ENCODE results near the gene SLC22A1. TPM values are rescaled to one million over a fixed set of nuclear protein-coding genes. Genes with fewer than 3 reads are reported as not detected.

Gene SLC22A1
- total RNA-seq, 1 donor from 2014 or later: 2.6 TPM

DNA sequence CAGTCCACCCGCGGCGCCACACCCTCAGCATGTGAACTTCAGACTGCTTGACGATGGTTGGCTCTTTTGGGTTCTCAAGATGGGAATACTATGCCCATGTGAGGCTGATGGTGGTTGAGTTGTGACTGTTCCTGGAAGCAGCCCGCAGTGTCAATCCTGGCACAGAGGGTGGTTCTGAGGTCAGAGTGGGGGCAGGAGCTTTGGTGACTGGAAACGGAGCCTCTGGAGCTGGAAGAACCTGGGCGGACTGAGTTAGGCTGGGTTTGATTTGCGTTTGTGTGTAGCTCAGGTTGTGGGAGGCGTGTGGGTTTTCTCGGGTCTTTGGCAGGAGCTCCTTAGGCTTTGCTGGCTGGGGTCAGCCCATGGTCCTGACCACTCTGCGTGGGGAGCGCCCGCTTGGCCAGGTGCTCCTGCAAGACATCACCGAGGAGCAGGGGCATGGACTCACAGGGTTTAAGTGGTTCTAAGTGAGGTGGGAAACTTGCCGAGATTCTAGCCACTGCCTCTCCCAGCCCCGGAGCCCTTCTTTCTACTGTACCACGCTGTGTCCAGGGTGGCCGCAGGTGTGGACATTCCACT, 37.3 kb upstream of the SLC22A1 start:
- ATAC-seq: no peak
- Histone ChIP-seq H3K27me3 (ENCODE audit: low read depth) (no peaks in the 10 kb centered on the region), H3K4me1 (no peaks in the 10 kb centered on the region), H3K27ac (no peak overlapping the region), H3K9me3 (no peaks in the 10 kb centered on the region), H3K36me3 (peaks cover 100% of the 10 kb centered on the region), H3K4me3 (no peak overlapping the region)
- DNase-seq: no peak
- intact Hi-C loops (cut with DNase I): no loop called here
- TF ChIP-seq, protein P1, sequence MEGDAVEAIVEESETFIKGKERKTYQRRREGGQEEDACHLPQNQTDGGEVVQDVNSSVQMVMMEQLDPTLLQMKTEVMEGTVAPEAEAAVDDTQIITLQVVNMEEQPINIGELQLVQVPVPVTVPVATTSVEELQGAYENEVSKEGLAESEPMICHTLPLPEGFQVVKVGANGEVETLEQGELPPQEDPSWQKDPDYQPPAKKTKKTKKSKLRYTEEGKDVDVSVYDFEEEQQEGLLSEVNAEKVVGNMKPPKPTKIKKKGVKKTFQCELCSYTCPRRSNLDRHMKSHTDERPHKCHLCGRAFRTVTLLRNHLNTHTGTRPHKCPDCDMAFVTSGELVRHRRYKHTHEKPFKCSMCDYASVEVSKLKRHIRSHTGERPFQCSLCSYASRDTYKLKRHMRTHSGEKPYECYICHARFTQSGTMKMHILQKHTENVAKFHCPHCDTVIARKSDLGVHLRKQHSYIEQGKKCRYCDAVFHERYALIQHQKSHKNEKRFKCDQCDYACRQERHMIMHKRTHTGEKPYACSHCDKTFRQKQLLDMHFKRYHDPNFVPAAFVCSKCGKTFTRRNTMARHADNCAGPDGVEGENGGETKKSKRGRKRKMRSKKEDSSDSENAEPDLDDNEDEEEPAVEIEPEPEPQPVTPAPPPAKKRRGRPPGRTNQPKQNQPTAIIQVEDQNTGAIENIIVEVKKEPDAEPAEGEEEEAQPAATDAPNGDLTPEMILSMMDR (IDR thresholded peaks at IDR 0.05): no peak

DNA sequence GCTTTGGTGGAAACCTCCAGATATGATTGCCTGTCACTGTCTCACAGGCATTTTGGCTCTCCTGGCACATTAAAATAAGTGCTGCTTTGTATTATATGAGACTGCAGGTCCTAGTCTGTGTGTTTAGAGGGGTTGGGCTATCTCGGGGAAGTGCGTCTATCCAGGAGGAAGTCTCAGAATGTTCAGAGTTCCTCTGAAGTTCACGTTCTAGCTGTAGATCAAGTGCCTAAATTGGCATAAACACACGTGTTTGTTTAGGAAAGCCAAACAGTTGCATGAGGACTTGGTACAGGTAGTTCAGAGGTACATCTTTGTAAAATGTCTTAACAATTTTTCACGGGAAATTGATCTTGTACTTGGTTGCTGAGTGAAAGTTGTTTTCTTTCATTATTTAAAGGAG, 36.4 kb upstream of the SLC22A1 start:
- intact Hi-C loops (cut with DNase I): no loop called here
- H3K27ac ChIP-seq: no peak overlapping the region
- no peaks in the 10 kb centered on the region for H3K9me3 ChIP-seq
- DNase-seq (no peak), ATAC-seq (peak in 1 of 2 donors; percentile 64)
- no peak overlapping the region for H3K4me3 ChIP-seq
- no peaks in the 10 kb centered on the region for H3K4me1 ChIP-seq
- peaks cover 100% of the 10 kb centered on the region for H3K36me3 ChIP-seq
- no peaks in the 10 kb centered on the region for H3K27me3 ChIP-seq (ENCODE audit: low read depth)
- TF ChIP-seq, protein P1 (IDR thresholded peaks at IDR 0.05): no peak

DNA sequence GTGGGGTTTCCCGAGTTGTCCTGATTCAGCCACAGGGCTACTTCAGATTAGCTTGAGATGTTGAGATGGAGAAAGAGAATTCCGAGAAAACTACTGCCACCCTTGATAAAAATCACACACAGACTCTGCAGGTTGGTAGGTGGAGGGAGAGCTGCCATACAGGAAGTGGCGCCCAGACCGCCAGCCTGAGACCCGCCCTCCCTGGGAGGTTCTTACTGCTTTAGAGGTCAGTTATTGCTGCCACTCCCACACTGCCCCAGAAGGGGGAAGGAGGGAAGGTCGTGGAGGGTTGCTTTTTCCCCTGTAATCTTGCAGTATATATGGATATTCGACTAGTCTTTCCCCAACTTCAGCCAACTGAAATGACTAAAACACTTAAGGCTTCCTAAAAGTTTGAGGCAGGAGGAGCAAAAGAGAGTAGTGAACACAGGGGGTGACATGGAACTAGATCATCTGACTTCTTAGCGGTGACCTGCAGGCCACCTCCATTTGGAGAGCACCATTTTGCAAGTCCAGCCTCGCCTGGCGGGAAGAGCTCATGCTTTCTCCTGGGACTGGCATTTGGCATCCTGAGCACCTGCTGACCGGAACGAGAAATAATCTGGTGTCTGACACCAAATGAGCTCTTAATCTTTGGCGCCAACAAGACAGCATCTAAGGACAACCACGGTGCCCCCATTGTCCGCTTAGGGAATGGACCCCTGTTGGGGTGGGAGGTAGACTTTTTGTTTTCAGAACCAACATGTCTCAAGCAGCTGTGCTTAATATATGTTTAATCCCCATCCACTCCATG, 35.7 kb upstream of the SLC22A1 start:
- Histone ChIP-seq H3K27me3 (ENCODE audit: low read depth) (no peaks in the 10 kb centered on the region), H3K9me3 (no peaks in the 10 kb centered on the region), H3K4me3 (no peak overlapping the region), H3K36me3 (peaks cover 100% of the 10 kb centered on the region), H3K27ac (no peak overlapping the region), H3K4me1 (no peaks in the 10 kb centered on the region)
- DNase-seq (no peak), ATAC-seq (peak; percentile 67 to 82)
- TF ChIP-seq, protein P1 (IDR thresholded peaks at IDR 0.05): no peak
- intact Hi-C loops (cut with DNase I): no loop called here

DNA sequence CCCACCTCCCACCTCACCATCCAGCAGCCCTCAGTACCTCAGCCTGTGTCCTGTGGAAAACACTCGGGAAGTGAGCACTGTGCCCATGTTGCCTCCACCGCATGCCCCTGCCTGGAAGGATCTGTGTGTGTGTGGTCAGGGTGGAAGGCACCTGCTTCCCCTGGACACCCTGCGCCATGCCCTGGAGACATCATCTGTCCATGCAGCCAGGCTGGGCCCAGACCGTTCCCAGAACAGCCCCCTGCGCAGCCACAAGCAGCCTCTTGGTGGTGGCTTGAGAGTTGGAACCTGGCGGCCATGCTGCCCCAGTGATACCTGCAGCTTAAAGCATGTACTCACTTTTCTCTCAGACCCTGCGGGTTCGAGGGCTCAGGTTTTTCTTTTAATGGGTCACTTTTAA, 34.9 kb upstream of the SLC22A1 start:
- TF ChIP-seq, protein P1 (IDR thresholded peaks at IDR 0.05): no peak
- no peak for ATAC-seq
- peaks cover 100% of the 10 kb centered on the region for H3K36me3 ChIP-seq
- H3K27me3 ChIP-seq (ENCODE audit: low read depth): no peaks in the 10 kb centered on the region
- intact Hi-C loops (cut with DNase I): no loop called here
- H3K27ac ChIP-seq: no peak overlapping the region
- no peak for DNase-seq
- no peaks in the 10 kb centered on the region for H3K4me1 ChIP-seq
- H3K4me3 ChIP-seq: no peak overlapping the region
- H3K9me3 ChIP-seq: no peaks in the 10 kb centered on the region

DNA sequence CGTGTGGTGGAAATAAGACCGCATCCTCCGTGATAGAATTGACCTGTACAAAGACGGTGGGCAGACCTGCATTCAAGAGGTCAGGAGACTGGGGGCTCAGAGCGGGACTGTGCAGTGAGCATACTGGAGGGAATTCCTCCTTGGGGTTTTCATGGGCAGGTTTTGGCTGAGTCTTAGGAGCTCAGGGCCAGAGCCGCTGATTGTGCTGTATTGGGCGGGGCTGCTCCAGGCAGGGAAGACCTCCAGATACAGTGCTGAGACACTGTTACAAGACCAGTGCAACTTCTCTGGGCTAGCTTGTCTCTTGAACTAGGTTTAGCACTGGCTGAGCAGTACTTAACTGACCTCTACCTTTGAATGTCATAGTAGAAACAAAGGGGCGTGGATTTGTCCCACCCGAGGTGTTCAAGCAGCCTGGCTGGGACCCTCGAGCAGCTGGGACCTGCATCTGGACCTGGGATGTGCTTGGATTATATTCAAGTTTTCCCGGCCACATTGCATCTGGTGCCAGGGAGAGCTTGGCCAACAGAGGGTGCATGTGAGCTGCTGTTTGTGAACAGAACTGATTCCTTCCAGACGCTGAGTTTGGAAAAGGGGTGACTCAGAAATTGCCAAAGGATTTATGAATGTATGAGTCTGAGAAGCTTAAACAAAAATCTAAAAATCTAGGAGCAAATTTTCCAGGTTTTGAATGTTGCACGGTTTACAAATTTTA, 33.4 kb upstream of the SLC22A1 start:
- ATAC-seq: peak in 1 of 2 donors; percentile 29
- no peak overlapping the region for H3K27ac ChIP-seq
- no peaks in the 10 kb centered on the region for H3K9me3 ChIP-seq
- H3K4me3 ChIP-seq: no peak overlapping the region
- no peaks in the 10 kb centered on the region for H3K27me3 ChIP-seq (ENCODE audit: low read depth)
- TF ChIP-seq, protein P1 (IDR thresholded peaks at IDR 0.05): peak; percentile 51
- H3K36me3 ChIP-seq: peaks cover 100% of the 10 kb centered on the region
- H3K4me1 ChIP-seq: no peaks in the 10 kb centered on the region
- DNase-seq: no peak
- intact Hi-C loops (cut with DNase I): no loop called here

Measured in lower lobe of right lung (tissue), 2 donors.